GM12873 (cell line): ENCODE data around the gene LMF2.
A peak's percentile ranks its signal among the peaks of the same experiment; 100 is the strongest.

Experiments
- TF ChIP-seq, protein P1 (sequence below): IDR thresholded peaks from 2 replicates; pipeline ENCODE4 v1.5.1; 2012; ENCODE audit warnings: low read depth, mild to moderate bottlenecking, moderate library complexity, low read length, control low read depth; ENCODE audit not compliant: insufficient read depth; ENCODE audit errors: missing control alignments

LMF2 gene

DNA sequence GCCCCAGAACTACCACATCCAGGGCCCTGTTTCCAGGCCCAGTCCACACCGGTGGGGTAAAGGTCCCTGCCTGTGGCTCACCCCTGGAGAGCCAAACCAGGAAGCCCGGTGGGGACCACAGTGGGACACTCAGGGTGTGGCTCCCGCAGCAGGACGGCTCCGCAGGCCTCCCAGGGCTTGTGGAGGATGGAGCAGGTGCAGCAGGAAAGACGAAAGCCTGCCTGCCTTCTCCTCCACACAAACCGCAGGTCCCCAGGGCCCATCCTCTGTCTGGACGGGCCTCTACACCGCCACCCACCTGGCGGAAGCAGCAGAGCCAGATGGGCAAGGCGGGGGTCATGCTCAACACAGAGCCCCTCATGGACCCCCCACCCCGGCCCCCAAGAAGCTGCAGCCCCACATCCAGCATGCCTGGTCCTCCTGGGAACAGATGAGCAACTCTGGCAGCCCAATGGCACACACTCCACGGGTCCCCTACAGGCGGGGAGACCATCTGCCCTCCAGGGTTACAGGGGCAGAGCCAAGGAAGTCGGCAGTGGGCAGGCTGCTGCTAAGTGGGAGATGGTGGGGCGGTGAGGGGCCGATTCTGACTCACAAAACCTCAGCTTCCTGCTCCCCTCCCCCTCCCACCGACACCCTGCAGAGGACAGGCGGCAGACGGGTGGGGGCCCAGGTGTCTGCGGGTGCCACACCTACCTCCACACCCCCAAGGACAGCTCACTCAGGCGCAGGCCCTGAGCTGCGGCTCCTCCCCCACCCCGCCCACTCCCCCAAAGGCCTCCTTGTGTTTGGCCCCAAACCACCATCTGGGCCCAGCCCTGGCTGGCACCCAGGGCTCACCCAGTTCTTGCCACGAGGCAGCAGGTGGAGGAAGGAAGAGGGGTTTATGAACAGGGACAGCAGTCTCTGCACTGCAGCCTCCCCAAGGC, 37.9 kb downstream of the LMF2 start:
- TF ChIP-seq, protein P1, sequence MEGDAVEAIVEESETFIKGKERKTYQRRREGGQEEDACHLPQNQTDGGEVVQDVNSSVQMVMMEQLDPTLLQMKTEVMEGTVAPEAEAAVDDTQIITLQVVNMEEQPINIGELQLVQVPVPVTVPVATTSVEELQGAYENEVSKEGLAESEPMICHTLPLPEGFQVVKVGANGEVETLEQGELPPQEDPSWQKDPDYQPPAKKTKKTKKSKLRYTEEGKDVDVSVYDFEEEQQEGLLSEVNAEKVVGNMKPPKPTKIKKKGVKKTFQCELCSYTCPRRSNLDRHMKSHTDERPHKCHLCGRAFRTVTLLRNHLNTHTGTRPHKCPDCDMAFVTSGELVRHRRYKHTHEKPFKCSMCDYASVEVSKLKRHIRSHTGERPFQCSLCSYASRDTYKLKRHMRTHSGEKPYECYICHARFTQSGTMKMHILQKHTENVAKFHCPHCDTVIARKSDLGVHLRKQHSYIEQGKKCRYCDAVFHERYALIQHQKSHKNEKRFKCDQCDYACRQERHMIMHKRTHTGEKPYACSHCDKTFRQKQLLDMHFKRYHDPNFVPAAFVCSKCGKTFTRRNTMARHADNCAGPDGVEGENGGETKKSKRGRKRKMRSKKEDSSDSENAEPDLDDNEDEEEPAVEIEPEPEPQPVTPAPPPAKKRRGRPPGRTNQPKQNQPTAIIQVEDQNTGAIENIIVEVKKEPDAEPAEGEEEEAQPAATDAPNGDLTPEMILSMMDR, result peak; percentile 31

DNA sequence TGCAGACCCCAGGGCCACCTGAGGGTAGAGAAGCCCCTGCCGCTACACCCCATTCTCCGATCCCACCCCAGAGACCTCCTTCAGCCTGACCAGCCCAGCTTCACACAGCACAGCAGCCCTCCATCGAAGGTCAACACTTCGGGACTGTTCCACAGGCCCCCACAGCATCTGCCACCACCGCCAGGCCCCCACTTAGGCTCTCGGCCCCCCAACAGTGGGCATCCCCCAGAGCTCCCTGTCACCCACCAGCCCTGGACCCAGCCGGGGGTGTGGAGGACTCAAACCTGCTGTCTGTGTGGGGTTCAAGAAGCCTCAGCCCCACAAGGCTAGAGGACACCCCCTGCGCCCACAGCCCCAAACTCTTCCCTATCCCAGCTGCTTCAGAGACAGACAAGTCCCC, 38.9 kb downstream of the LMF2 start:
- TF ChIP-seq, protein P1, result no peak

DNA sequence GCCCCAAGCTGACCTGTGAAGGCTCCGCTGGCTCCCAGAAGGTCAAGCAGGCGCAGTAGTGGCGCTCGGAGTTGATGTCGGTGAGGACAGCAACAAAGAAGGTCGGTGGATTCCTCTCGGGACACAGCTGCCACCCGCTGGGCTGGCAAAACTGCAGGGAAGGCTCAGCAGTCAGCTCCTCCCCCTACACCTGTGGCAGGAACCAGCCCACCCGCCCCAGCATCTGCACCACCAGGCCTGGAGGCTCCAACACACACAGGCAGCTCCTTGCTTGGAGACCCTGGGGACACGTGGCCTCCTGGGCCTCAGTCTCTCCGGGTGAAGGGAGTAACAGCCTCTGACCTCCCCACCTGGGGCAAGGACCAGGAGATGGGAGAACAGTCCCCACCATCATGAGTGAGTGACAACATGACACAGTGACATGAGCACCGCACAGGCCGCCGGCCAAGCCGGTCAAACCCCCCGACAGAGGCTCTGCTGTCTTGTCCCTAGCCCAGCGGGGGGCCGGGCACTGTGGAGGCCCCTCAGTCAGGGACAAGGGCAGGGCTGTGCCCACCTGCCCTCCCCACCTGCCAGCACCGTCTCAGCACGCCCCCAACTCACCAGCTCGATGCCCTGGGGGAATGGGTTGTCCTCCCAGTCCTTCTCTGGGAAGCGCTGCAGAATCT, 39.6 kb downstream of the LMF2 start:
- TF ChIP-seq, protein P1, result no peak

DNA sequence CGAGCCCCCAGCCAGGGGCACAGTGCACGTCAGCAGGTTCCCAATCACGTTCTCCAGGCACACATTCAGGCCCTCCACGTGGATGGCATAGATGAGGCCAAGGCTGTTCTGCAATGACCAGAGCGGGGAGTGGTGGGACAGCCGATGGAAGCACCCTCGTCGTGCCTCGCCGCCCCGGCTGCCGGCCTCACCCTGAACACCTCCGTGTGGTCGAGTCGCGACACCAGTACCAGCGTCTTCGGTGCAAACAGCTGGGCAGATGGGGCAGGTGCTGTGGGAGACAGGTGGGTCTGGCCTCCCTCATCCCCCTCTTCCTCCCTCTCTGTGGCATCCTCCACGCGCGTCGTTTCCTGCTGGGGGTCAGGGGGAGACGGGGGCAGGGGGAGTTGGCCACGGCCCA, 40.2 kb downstream of the LMF2 start:
- TF ChIP-seq, protein P1, result no peak

DNA sequence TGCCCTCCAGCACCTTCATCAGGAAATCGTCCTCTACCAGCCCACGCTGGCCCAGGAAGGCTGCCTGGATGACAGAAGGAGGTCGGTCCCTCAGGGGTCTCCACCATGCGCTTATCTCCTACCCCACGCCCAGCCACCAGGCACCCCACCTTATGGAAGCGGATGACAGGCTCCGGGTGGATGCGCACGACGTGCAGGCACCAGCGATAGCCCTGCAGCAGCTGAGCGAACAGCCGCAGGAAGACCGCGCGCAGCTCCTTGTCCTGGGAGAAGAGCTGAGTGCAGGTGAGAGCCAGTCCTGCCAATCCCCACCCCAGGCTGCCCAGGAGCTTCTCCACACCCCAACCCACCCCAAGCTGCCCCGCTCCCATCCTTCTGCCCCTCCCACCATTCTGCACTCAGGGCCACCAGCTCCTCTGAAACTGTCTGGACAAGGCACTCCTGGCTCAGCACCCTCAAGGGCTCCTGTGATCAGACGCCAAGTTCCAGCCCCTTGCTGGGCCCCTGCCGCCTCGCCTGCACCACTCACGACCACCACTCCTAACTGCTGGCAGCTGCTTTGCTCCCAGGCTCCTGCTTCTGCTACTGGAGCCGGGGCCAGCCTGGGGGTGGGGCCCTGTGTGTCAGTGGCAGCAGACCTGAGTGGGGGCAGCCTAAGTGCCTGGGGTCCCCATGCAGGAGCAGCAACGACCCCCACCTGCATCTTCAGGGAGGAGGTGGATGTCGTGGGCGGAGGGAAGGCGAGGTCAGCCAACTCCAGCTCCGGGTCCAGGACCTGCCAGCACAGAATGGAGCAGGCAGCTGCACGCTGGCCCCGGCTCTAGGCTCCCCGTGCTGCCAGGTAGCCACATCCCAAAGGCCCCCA, 42.2 kb downstream of the LMF2 start:
- TF ChIP-seq, protein P1, result no peak

DNA sequence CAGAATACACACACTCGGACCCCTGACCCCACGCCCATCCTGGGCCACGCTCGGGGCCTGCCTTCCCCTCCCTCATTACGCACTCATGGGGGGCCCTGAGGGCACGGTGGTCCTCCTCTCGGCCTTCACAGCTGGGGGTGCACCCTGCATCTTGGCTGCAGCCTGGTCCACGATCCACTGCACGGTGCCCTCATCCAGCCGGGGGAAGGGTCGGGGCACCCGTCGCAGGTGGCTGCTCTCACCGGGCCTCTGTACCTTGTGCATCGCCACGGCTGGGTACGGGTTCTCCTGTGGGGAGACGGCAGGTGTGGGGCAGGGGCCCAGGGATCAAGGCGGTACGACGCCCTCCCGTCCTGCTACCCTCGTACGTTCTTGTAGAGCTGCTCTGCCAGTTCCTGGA, 43.1 kb downstream of the LMF2 start:
- TF ChIP-seq, protein P1, result no peak
